ENCODE measurements around the gene UBR7.

The UBR7 gene

GRCh38 chr14:93228550-93228949 lies 21.5 kb downstream of the UBR7 start:
- H3K27ac ChIP-seq (replicated peaks), result no peak overlapping the region
- no peak overlapping the region for H3K4me3 ChIP-seq (replicated peaks; ENCODE audit: insufficient read depth, low read length)
- peaks cover 17% of the 10 kb centered on the region for H3K27me3 ChIP-seq (ENCODE audit: insufficient read depth, poor library complexity, severe bottlenecking)
- TF ChIP-seq GABPA (IDR thresholded peaks at IDR 0.05; ENCODE audit: low read depth) (no peak), POLR2AphosphoS5 (IDR thresholded peaks at IDR 0.05; ENCODE audit: low read depth) (no peak), SPI1 (IDR thresholded peaks at IDR 0.05; ENCODE audit: borderline replicate concordance, low read depth) (no peak), CTCF (IDR thresholded peaks at IDR 0.05; ENCODE audit: insufficient read depth, low read length) (no peak), REST (IDR thresholded peaks at IDR 0.05; ENCODE audit: insufficient replicate concordance, low read depth) (no peak)
- no peak for DNase-seq (ENCODE audit: low read depth in 1 of 2, low spot score in 1 of 2)

GRCh38 chr14:93230539-93230938 lies 23.5 kb downstream of the UBR7 start:
- TF ChIP-seq POLR2AphosphoS5 (IDR thresholded peaks at IDR 0.05; ENCODE audit: low read depth) (no peak), CTCF (IDR thresholded peaks at IDR 0.05; ENCODE audit: insufficient read depth, low read length) (no peak), SPI1 (IDR thresholded peaks at IDR 0.05; ENCODE audit: borderline replicate concordance, low read depth) (no peak), REST (IDR thresholded peaks at IDR 0.05; ENCODE audit: insufficient replicate concordance, low read depth) (no peak), GABPA (IDR thresholded peaks at IDR 0.05; ENCODE audit: low read depth) (no peak)
- Histone ChIP-seq H3K27ac (replicated peaks) (no peak overlapping the region), H3K4me3 (replicated peaks; ENCODE audit: insufficient read depth, low read length) (no peak overlapping the region), H3K27me3 (ENCODE audit: insufficient read depth, poor library complexity, severe bottlenecking) (peaks cover 17% of the 10 kb centered on the region)
- no peak for DNase-seq (ENCODE audit: low read depth in 1 of 2, low spot score in 1 of 2)

- no peak for DNase-seq (ENCODE audit: low read depth in 1 of 2, low spot score in 1 of 2)
- no peak overlapping the region for H3K27ac ChIP-seq (replicated peaks)
These were observed 24.3 kb downstream of the UBR7 start for GRCh38 chr14:93231129-93231979.

More at GRCh38 chr14:93231129-93231979, 24.3 kb downstream of the UBR7 start:
- Histone ChIP-seq H3K27me3 (ENCODE audit: insufficient read depth, poor library complexity, severe bottlenecking) (peaks cover 17% of the 10 kb centered on the region), H3K4me3 (replicated peaks; ENCODE audit: insufficient read depth, low read length) (peak overlapping the region; percentile 35)
- no peak for TF ChIP-seq CTCF (IDR thresholded peaks at IDR 0.05; ENCODE audit: insufficient read depth, low read length)
- no peak for TF ChIP-seq POLR2AphosphoS5 (IDR thresholded peaks at IDR 0.05; ENCODE audit: low read depth)
